Kidney tubule cell (primary cell): ENCODE data around the gene ROGDI.

ENCODE experiments used
- DNase-seq: peaks from one replicate; pipeline ENCODE4 v3.0.0-alpha.2; 2018; ENCODE audit warnings: low spot score

Gene ROGDI

DNA sequence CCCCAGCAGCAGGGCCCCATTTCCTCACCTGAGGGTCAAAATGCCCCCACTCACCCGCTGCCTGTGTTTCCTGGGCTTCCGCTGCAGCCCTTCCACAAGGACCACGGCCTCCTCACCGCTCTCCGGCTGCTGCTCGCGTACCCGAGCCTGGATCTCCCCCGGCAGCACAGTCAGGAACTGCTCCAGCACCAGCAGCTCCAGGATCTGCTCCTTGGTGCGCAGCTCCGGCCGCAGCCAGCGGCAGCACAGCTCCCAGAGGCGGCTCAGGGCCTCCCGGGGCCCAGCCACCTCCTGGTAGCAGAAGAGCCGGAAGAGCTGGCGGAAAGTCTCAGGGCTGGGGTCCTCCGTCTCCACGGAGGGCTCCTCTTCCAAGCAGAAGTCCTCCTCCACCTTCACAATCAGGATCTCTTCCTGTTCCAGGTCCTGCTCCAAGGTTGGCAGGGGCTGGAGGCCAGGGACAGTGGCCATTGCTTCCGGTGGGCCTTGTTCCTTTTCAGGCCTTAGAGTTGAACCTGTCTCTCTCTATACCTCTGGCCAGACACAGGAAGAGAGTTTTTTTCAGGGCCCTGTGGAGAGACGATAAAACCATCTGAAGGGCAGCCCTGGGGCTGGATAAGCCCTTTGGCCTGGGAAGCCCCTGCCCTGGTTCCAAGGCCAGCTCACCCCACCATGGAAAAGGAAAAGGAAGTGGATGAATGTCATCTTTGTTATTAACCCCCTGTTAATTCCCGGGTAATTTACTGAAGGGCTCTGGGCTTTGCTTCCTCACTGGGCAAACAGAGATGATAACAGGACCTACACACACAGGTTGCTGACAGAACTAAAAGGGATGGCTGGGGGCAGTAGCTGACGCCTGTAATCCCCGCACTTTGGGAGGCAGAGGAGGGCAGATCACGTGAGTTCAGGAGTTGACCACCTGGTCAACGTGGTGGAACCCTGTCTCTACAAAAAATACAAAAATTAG lies 36.6 kb downstream of the ROGDI start:
- no peak for DNase-seq

GRCh38 chr16:4763791-4764190 lies 38.6 kb downstream of the ROGDI start:
- DNase-seq = no peak

GRCh38 chr16:4762205-4762604 lies 40.2 kb downstream of the ROGDI start:
- no peak for DNase-seq

- DNase-seq = no peak
These were observed 42.1 kb downstream of the ROGDI start for GRCh38 chr16:4760221-4760910.

DNA sequence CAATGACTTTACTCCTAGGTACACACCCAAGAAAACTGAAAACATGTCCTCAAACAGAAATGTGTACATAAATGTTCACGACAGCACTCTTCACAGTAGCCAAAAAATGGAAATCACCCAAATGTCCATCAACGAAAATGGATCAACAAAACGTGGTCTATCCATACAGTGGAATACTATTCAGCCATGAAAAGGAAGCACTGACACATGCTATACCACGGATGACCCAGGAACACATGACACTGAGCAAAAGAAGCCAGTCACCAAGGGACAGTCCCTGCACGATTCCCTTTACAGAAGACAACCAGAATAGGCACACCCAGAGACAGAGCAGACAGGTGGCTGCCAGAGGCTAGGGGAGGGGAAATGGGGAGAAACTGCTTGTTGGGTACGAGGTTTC lies 46.7 kb downstream of the ROGDI start:
- DNase-seq = no peak

GRCh38 chr16:4754865-4755264 lies 47.6 kb downstream of the ROGDI start:
- DNase-seq = no peak

GRCh38 chr16:4753227-4753626 lies 49.2 kb downstream of the ROGDI start:
- no peak for DNase-seq

- no peak for DNase-seq
These were observed 49.9 kb downstream of the ROGDI start for GRCh38 chr16:4752351-4753100.

DNA sequence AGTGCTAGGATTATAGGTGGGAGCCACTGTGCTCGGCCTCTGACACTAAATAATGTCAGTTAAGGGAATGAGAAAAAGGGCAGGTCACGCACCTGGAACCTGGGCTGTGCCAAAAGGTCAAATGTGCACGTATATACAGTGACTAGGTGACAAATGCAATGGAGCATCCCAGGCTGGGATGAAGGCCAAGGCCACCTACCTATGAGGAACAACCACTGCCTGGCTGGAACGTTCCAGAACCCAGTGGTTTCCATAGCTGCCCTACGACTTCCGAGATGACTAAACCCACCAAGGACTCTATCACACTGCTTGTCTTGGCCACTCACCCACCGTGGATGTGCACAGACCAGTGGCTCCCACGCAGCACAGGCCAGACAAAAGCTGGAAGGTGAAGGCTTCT lies 51.5 kb downstream of the ROGDI start:
- DNase-seq = no peak

GRCh38 chr16:4749700-4750257 lies 52.7 kb downstream of the ROGDI start:
- DNase-seq = no peak

- no peak for DNase-seq
These were observed 53.6 kb downstream of the ROGDI start for GRCh38 chr16:4748682-4749411.

- no peak for DNase-seq
These were observed 54.3 kb downstream of the ROGDI start for GRCh38 chr16:4747906-4748681.

DNA sequence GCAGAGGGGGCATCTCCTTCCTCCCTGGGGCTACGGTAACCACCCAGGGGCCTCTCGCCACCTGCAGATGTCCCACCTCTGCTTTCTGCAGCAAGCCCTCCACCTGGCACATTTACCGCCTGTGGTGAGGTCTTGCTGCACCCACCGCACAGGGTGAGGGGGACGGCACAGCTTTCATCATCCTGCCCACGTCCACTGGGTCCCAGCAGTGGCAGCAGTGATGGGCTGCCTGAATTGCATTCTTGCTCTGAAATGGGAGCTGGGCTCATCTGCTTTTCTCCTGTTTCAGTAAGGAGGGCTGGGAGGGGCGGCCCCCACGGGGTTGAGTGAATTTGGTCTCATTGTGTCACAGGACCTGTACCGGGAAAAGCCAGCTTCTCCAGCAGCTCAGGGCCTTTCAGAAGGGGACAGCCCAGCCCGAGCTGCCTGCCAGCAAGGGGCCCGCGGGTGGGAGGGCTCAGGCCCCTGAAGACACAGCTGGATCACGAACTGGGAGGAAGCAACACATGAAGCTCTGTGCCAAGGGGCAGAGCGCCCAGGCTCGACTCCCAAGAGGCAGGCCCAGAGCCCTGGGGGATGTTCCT lies 55.4 kb downstream of the ROGDI start:
- no peak for DNase-seq
